Measurements from ENCODE around the gene TSPAN18.

- no peak for TF ChIP-seq CTCF (conservative IDR thresholded peaks at IDR 0.05; ENCODE audit: low read depth, low read length)
- no peak for TF ChIP-seq CEBPB (IDR thresholded peaks at IDR 0.05; ENCODE audit: low read depth, low read length)
- TF ChIP-seq POLR2A (IDR thresholded peaks at IDR 0.05; ENCODE audit: low read depth, low read length), result no peak
- no peak for TF ChIP-seq CHD1 (IDR thresholded peaks at IDR 0.05; ENCODE audit: low read depth, low read length)
- no peak for TF ChIP-seq BHLHE40 (IDR thresholded peaks at IDR 0.05; ENCODE audit: low read depth, low read length)
- no peak for TF ChIP-seq SMC3 (IDR thresholded peaks at IDR 0.05; ENCODE audit: low read depth, low read length)
- no peak for TF ChIP-seq RFX5 (IDR thresholded peaks at IDR 0.05; ENCODE audit: low read depth, low read length)
- TF ChIP-seq MAFK (IDR thresholded peaks at IDR 0.05; ENCODE audit: low read depth, low read length), result 0 out of 2 replicates have a peak, but pooled peaks have one; percentile 6
- TF ChIP-seq RAD21 (IDR thresholded peaks at IDR 0.05; ENCODE audit: low read length), result no peak
- TF ChIP-seq ELK1 (IDR thresholded peaks at IDR 0.05; ENCODE audit: borderline replicate concordance, low read depth, low read length), result no peak
- TF ChIP-seq MAZ (IDR thresholded peaks at IDR 0.05; ENCODE audit: borderline replicate concordance, low read depth, low read length), result no peak
- no peak for TF ChIP-seq MXI1 (IDR thresholded peaks at IDR 0.05; ENCODE audit: borderline replicate concordance, low read depth, low read length)
- TF ChIP-seq RCOR1 (IDR thresholded peaks at IDR 0.05; ENCODE audit: insufficient replicate concordance, low read length), result no peak
- no peak for TF ChIP-seq USF2 (IDR thresholded peaks at IDR 0.05; ENCODE audit: low read depth, low read length)
Observed at GRCh38 chr11:44889266-44889665, 162.5 kb downstream of the TSPAN18 start.

Measured in IMR-90 (cell line).